Measurements from ENCODE around the gene WDFY1. TPM values are rescaled to one million over a fixed set of nuclear protein-coding genes. Genes with fewer than 3 reads are reported as not detected.
A peak's percentile ranks its signal among the peaks of the same experiment; 100 is the strongest.

Gene WDFY1
- total RNA-seq, 4 donors from 2014 or later, result 19.4 to 29.2 (median 24.7) TPM

DNA sequence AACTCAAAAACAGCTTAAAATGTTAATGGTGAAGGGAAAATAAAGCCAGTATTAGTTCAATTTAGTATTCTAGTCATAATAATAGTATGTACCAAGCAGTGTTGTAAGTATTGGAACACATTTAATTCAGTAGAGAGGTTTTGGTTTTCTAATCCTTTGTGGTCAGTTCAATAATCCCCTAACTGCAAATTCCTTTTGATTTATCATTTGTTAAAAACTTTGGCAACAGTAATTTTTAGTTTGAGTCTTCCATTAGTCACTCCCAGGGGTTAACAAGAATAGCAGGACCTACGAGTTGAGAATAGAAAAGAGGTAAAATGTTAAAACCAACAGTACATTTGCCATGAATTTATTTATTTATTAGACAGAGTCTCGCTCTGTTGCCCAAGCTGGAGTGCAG, 22.8 kb upstream of the WDFY1 start:
- TF ChIP-seq EP300 (IDR thresholded peaks at IDR 0.05), result no peak
- TF ChIP-seq POLR2A (IDR thresholded peaks at IDR 0.05; ENCODE audit: low read depth), result no peak
- TF ChIP-seq, protein P1, sequence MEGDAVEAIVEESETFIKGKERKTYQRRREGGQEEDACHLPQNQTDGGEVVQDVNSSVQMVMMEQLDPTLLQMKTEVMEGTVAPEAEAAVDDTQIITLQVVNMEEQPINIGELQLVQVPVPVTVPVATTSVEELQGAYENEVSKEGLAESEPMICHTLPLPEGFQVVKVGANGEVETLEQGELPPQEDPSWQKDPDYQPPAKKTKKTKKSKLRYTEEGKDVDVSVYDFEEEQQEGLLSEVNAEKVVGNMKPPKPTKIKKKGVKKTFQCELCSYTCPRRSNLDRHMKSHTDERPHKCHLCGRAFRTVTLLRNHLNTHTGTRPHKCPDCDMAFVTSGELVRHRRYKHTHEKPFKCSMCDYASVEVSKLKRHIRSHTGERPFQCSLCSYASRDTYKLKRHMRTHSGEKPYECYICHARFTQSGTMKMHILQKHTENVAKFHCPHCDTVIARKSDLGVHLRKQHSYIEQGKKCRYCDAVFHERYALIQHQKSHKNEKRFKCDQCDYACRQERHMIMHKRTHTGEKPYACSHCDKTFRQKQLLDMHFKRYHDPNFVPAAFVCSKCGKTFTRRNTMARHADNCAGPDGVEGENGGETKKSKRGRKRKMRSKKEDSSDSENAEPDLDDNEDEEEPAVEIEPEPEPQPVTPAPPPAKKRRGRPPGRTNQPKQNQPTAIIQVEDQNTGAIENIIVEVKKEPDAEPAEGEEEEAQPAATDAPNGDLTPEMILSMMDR (IDR thresholded peaks at IDR 0.05), result no peak
- TF ChIP-seq POLR2AphosphoS5 (IDR thresholded peaks at IDR 0.05), result no peak
- peaks cover 0 to 17% (median 8%) of the 10 kb centered on the region in 4 donors for H3K4me1 ChIP-seq
- H3K27me3 ChIP-seq, result no peaks in the 10 kb centered on the region
- no peak overlapping the region for H3K27ac ChIP-seq (replicated peaks in 1 of 4)
- H3K4me3 ChIP-seq, result no peak overlapping the region
- peaks cover 0 to 49% (median 33%) of the 10 kb centered on the region in 4 donors for H3K36me3 ChIP-seq
- 73% methylated on average over 2 of the region's 2 CpGs for WGBS
- H3K9me3 ChIP-seq, result no peaks in the 10 kb centered on the region
- intact Hi-C loops (cut with DNase I), result no loop called here
- DNase-seq (ENCODE audit: extremely low spot score), result no peak

DNA sequence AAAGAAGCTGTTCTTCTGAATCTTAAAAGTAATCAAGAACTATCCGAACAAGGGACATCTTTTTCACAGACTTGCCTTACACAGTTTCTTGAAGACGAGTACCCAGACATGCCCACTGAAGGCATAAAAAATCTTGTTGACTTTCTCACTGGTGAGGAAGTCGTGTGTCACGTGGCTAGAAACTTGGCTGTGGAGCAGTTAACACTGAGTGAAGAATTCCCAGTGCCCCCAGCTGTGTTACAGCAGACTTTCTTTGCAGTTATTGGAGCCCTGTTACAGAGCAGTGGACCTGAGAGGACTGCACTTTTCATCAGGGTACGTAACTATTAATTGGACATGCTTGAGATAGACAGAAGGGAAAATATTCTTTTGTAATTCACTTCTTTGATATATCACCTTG, 14.6 kb upstream of the WDFY1 start:
- DNase-seq (ENCODE audit: extremely low spot score), result no peak
- Histone ChIP-seq H3K27me3 (no peaks in the 10 kb centered on the region), H3K4me3 (peak overlapping the region in 3 of 4 donors; percentile 9 to 95 (median 26)), H3K4me1 (peaks cover 43 to 69% (median 65%) of the 10 kb centered on the region in 4 donors), H3K36me3 (peaks cover 0 to 19% (median 8%) of the 10 kb centered on the region in 4 donors), H3K9me3 (no peaks in the 10 kb centered on the region), H3K27ac (replicated peaks in 1 of 4) (peak overlapping the region in 1 of 4 donors; percentile 44)
- TF ChIP-seq POLR2A (IDR thresholded peaks at IDR 0.05; ENCODE audit: low read depth), result no peak
- TF ChIP-seq EP300 (IDR thresholded peaks at IDR 0.05), result no peak
- no peak for TF ChIP-seq POLR2AphosphoS5 (IDR thresholded peaks at IDR 0.05)
- TF ChIP-seq, protein P1 (IDR thresholded peaks at IDR 0.05), result no peak
- WGBS, result 40% methylated on average over 5 of the region's 5 CpGs
- intact Hi-C loops (cut with DNase I), result no loop called here

DNA sequence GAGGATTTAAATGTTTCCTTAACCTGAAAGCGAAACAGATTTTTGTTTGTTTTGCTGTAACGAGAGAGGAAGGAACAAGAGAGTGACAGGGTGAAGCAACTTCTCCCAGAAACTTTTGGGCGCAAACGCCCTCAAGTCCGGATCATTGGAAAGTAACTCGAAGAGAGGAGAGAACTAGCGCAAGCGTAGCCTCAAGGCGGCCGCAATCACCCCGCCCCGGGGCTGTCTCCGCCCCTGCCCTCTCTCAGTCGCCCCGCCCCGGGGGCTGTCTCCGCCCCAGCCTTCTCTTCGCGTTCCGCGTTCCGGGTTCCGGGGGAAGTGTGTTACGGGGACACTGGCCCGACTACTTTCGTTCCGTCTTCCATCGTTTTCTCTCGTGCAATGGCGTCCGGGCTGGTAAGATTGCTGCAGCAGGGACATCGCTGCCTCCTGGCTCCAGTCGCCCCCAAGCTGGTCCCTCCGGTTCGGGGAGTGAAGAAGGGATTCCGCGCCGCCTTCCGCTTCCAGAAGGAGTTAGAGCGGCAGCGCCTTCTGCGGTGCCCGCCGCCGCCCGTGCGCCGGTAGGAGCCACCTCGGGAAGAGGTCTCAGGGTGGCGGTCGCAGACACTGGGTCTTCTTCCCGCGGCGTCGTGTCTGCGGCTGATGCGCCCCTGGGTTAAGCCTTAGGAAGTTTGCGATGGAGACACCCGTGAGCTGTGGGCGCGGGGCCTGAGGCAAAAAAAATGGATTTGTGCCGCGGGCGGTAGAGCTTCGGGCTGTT, 12.1 kb upstream of the WDFY1 start, which contains the start of gene MRPL44:
Gene MRPL44, plus strand, starts transcription at position 372 of the 760 bp plus-strand sequence. Its CDS starts 10 bp downstream, at position 382.
- H3K27me3 ChIP-seq, result no peaks in the 10 kb centered on the region
- DNase-seq (ENCODE audit: extremely low spot score), result peak; percentile 99
- H3K27ac ChIP-seq (replicated peaks in 1 of 4), result peak within 1 kb of the TSS; percentile 82 to 87 (median 82)
- no peaks in the 10 kb centered on the region for H3K9me3 ChIP-seq
- intact Hi-C loops (cut with DNase I), result no loop called here
- peaks cover 0 to 9% (median 3%) of the 10 kb centered on the region in 4 donors for H3K36me3 ChIP-seq
- TF ChIP-seq POLR2AphosphoS5 (IDR thresholded peaks at IDR 0.05) (peak; percentile 88 to 93), POLR2A (IDR thresholded peaks at IDR 0.05; ENCODE audit: low read depth) (peak; percentile 32), EP300 (IDR thresholded peaks at IDR 0.05) (no peak)
- TF ChIP-seq, protein P1 (IDR thresholded peaks at IDR 0.05), result no peak
- H3K4me1 ChIP-seq, result peaks cover 38 to 57% (median 52%) of the 10 kb centered on the region in 4 donors
- H3K4me3 ChIP-seq, result peak within 1 kb of the TSS; percentile 75 to 95 (median 84)
- under 1% methylated on average over 33 of the region's 65 CpGs for WGBS

DNA sequence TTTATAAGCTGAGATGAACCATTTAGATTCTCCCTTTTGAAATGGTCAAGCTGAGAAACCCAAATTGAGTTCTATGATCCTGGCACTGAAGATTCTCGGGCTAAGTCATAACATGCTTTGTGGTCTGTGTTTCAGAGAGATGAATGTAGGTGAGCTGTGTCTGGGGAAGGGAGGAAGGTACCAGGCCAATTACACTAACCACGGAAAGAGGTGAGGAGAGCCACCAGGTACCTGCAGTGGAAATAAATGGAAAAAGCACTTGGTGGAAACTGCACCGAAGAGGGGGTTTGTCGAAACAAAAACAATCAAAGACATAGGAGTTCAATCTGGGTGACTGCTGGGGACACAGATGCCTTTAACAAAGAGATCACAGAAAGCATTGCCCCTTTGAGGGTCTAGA, 11.2 kb upstream of the WDFY1 start:
- Histone ChIP-seq H3K36me3 (peaks cover 0 to 9% (median 3%) of the 10 kb centered on the region in 4 donors), H3K4me3 (peak overlapping the region in 1 of 4 donors; percentile 75), H3K27me3 (no peaks in the 10 kb centered on the region), H3K4me1 (peaks cover 37 to 48% (median 43%) of the 10 kb centered on the region in 4 donors), H3K27ac (replicated peaks in 1 of 4) (peak overlapping the region; percentile 82 to 87 (median 82)), H3K9me3 (no peaks in the 10 kb centered on the region)
- no peak for TF ChIP-seq EP300 (IDR thresholded peaks at IDR 0.05)
- TF ChIP-seq, protein P1 (IDR thresholded peaks at IDR 0.05), result no peak
- DNase-seq (ENCODE audit: extremely low spot score), result no peak
- intact Hi-C loops (cut with DNase I), result no loop called here
- 88% methylated on average over 4 of the region's 4 CpGs for WGBS

Data from esophagus muscularis mucosa (tissue), 4 donors.